Kidney (tissue), 14 donors: Measurements from ENCODE around the gene ADAMTS8. TPM values are rescaled to one million over a fixed set of nuclear protein-coding genes. Genes with fewer than 3 reads are reported as not detected.

Experiments used
- DNase-seq, 5 donors: peaks; one replicate each; pipeline ENCODE4 v3.0.0-alpha.2; 2013 to 2020
- FAIRE-seq: peaks from 2 replicates; lab custom pipeline; 2012; peaks lifted over from hg19 to GRCh38; lab: Jason Lieb, UNC
- H3K27ac ChIP-seq, 2 donors: one replicate each; pipeline ENCODE4 v1.7.0; 2013; ENCODE audit warnings: low read depth in 2 of 2, low read length in 2 of 2, inconsistent platforms in 1 of 2
- H3K27me3 ChIP-seq: one replicate; pipeline ENCODE4 v1.7.1; 2013; ENCODE audit warnings: low read length, inconsistent platforms; ENCODE audit not compliant: control insufficient read depth, insufficient read depth
- H3K36me3 ChIP-seq, 3 donors: one replicate each; pipeline versions ENCODE4 v1.7.0 to v1.7.1; 2013; ENCODE audit warnings: low read length in 3 of 3, control low read depth in 1 of 3, inconsistent platforms in 1 of 3; ENCODE audit not compliant: insufficient read depth in 3 of 3, control insufficient read depth in 2 of 3
- H3K4me1 ChIP-seq, 3 donors: one replicate each; pipeline versions ENCODE4 v1.7.0 to v1.7.1; 2013; ENCODE audit warnings: low read length in 3 of 3, inconsistent platforms in 1 of 3, low read depth in 1 of 3; ENCODE audit not compliant: control insufficient read depth in 2 of 3, insufficient read depth in 2 of 3
- H3K4me3 ChIP-seq, 3 donors: one replicate each; pipeline versions ENCODE4 v1.7.0 to v1.8.1; 2013; ENCODE audit warnings: low read length in 3 of 3, control low read depth in 1 of 3, inconsistent platforms in 1 of 3
- H3K9ac ChIP-seq, 3 donors: one replicate each; pipeline versions ENCODE4 v1.7.0 to v1.7.1; 2013; ENCODE audit warnings: low read length in 3 of 3, control low read depth in 1 of 3, inconsistent platforms in 1 of 3
- H3K9me3 ChIP-seq, 3 donors: one replicate each; pipeline versions ENCODE4 v1.7.0 to v1.7.1; 2013; ENCODE audit warnings: low read length in 3 of 3, control low read depth in 1 of 3, inconsistent platforms in 1 of 3; ENCODE audit not compliant: control insufficient read depth in 2 of 3, insufficient read depth in 1 of 3
- intact Hi-C: fragments of 100-400 bp; cut with DNase I; formaldehyde crosslinking; loops from one replicate; pipeline ENCODE4 v1.11.1; 2022
- polyA plus RNA-seq: library from polyadenylated mRNA; stranded (reverse); fragments of 350-450 nt; fragmentation: Illumina TruSeq; extraction: RNeasy Lipid Tissue Mini Kit (QIAGEN cat#74804); gene quantifications from one replicate; pipeline ENCODE4 v1.2.3, GENCODE V29; 2014; ENCODE audit warnings: low read depth, low replicate concordance; ENCODE audit not compliant: insufficient read depth
- total RNA-seq: library from RNA; stranded (reverse); fragmentation: NEBNext Ultra II Directional; extraction: Animal tissue kit (Norgen Biotek cat#: 25700); gene quantifications from one replicate; pipeline ENCODE4 v1.2.1, GENCODE V29; 2021
- TF ChIP-seq, protein P1 (sequence below): IDR thresholded peaks from 3 replicates; pipeline ENCODE4 v1.5.1; 2012; ENCODE audit warnings: mild to moderate bottlenecking, moderate library complexity, borderline replicate concordance; ENCODE audit not compliant: insufficient read depth; ENCODE audit errors: extremely low read depth
- donor health status: control.
- donor health status: control.
- donor health status: control.
- donor health status: control.
- donor health status: control.
- donor health status: DM: yes; HTN: yes; CAD: no.
- donor health status: Normal renal cell carcinoma (clear cell type).

The ADAMTS8 gene
- total and polyA plus RNA-seq, 2 donors from 2014 or later: 1.2 to 1.6 TPM

DNA sequence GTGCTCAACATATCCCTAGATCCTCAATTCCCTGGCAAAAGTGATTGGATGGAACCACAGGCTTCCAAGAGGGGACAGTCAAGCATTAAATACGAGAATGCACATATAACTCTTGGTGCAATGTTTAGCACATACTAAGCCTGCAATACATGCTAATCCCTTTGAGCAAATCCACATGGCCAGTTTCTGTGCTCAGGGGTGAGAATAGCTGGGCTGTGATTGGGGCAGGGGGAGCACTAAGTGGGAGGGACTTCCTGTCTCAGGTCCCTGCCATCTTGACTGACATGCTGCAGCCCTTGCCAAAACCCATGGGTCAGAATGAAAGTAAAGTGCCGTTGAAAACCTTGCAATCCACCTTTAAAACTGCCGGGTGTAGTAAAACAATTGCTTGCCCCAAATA, 17.4 kb upstream of the ADAMTS8 start:
- intact Hi-C loops: no loop called here

DNA sequence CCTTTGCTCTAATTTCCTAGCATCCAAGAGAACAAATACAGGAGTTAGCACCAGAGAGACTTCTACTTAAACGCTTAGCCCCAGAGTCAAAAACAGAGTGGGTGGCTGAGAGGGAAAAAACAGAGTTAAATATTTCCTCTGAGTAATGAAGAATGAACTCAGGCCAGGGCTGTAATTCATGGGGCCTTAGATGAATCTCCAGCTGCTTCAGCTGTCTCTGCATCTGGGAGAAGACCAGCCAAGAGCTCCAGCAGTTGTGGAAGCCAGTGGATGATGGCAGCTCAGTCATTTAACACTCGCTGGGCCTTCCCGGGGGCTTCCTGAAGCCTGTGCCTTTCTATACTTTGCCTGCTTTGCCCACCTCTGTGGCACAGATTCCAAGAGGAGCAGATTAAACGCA, 14.3 kb upstream of the ADAMTS8 start:
- TF ChIP-seq, protein P1, sequence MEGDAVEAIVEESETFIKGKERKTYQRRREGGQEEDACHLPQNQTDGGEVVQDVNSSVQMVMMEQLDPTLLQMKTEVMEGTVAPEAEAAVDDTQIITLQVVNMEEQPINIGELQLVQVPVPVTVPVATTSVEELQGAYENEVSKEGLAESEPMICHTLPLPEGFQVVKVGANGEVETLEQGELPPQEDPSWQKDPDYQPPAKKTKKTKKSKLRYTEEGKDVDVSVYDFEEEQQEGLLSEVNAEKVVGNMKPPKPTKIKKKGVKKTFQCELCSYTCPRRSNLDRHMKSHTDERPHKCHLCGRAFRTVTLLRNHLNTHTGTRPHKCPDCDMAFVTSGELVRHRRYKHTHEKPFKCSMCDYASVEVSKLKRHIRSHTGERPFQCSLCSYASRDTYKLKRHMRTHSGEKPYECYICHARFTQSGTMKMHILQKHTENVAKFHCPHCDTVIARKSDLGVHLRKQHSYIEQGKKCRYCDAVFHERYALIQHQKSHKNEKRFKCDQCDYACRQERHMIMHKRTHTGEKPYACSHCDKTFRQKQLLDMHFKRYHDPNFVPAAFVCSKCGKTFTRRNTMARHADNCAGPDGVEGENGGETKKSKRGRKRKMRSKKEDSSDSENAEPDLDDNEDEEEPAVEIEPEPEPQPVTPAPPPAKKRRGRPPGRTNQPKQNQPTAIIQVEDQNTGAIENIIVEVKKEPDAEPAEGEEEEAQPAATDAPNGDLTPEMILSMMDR: no peak
- FAIRE-seq: no peak
- H3K27ac ChIP-seq: no peak overlapping the region

More for the DNA sequence above, 17.4 kb upstream of the ADAMTS8 start:
- TF ChIP-seq, protein P1: no peak
- peak in 1 of 5 donors; percentile 83 for DNase-seq
- Histone ChIP-seq H3K4me3 (no peak overlapping the region), H3K9ac (no peak overlapping the region), H3K27me3 (no peaks in the 10 kb centered on the region), H3K4me1 (peaks cover 0 to 7% (median 0%) of the 10 kb centered on the region in 3 donors), H3K36me3 (no peaks in the 10 kb centered on the region), H3K27ac (no peak overlapping the region), H3K9me3 (no peaks in the 10 kb centered on the region)
- no peak for FAIRE-seq

DNA sequence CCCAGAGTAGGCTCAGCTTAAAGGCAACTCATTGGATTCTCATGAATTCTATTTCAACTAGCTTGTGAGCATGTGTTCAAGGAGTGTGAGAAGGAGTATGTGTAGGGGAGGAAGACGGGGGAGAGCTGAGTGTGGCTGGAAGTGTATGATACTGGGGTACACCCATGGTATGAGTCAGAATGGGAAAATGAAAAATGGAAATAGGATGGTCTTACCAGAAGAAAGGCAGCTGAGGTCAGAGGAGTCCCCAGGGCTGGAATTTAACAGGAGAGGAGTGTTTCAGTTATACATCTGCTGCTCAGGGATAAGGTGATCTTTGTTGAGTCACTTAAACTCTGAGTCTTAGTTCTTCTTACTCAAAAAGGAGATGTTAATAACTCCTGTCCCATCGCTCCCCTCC, 13.3 kb upstream of the ADAMTS8 start:
- FAIRE-seq: no peak
- no peaks in the 10 kb centered on the region for H3K9me3 ChIP-seq
- H3K27ac ChIP-seq: no peak overlapping the region
- no peak for DNase-seq
- H3K4me1 ChIP-seq: no peaks in the 10 kb centered on the region
- intact Hi-C loops: no loop called here
- no peak overlapping the region for H3K4me3 ChIP-seq
- no peaks in the 10 kb centered on the region for H3K27me3 ChIP-seq
- TF ChIP-seq, protein P1: no peak
- H3K36me3 ChIP-seq: no peaks in the 10 kb centered on the region
- no peak overlapping the region for H3K9ac ChIP-seq

More for the DNA sequence above, 14.3 kb upstream of the ADAMTS8 start:
- DNase-seq: peak in 1 of 5 donors; percentile 85
- intact Hi-C loops: no loop called here
- no peaks in the 10 kb centered on the region for H3K9me3 ChIP-seq
- H3K4me1 ChIP-seq: no peaks in the 10 kb centered on the region
- H3K4me3 ChIP-seq: no peak overlapping the region
- no peak overlapping the region for H3K9ac ChIP-seq
- no peaks in the 10 kb centered on the region for H3K36me3 ChIP-seq
- H3K27me3 ChIP-seq: no peaks in the 10 kb centered on the region

DNA sequence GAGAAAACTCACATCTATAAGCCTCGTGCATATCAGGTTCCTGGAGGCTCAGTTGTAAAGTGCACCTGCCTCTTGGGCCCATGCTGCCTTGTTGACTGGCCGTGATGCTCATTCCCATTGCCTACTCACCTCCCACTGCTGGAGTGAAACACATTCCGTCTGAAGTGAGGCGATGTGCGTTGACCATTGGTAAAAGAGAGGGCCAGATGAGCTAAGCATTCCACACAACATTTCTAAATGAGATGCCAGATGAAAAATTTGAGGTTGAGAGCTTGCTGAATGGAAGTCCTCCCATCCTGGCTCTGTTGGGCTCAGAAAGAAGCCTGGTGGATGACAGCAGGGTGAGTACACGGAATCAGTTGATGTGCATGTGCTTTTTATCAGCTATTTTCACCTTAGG, 11.5 kb upstream of the ADAMTS8 start:
- FAIRE-seq (no peak), DNase-seq (no peak)
- Histone ChIP-seq H3K27me3 (no peaks in the 10 kb centered on the region), H3K9me3 (no peaks in the 10 kb centered on the region), H3K9ac (no peak overlapping the region), H3K4me1 (peaks cover 0 to 8% (median 0%) of the 10 kb centered on the region in 3 donors), H3K36me3 (no peaks in the 10 kb centered on the region), H3K27ac (no peak overlapping the region), H3K4me3 (no peak overlapping the region)
- intact Hi-C loops: loop anchor here (10.0 kb wide), 1 partner anchor 395 kb away; no protein-coding TSS in a partner anchor
- TF ChIP-seq, protein P1: no peak
